Keratinocyte (primary cell): ENCODE measurements around the gene C2orf69. TPM values are rescaled to one million over a fixed set of nuclear protein-coding genes. Genes with fewer than 3 reads are reported as not detected.
A peak's percentile ranks its signal among the peaks of the same experiment; 100 is the strongest.

ENCODE experiments used
- DNase-seq: peaks from one replicate; pipeline ENCODE4 v3.0.0-alpha.2; 2011; ENCODE audit warnings: low read depth, missing footprints, low spot score
- FAIRE-seq: peaks from 2 replicates; lab custom pipeline; 2011; peaks lifted over from hg19 to GRCh38; lab: Jason Lieb, UNC
- H2AFZ ChIP-seq: 2 replicates; pipeline ENCODE4 v1.6.0; 2012; ENCODE audit warnings: low read length, control low read depth, inconsistent platforms; ENCODE audit not compliant: control insufficient read depth
- H3K27ac ChIP-seq: 2 replicates; pipeline ENCODE4 v1.5.1; 2011; ENCODE audit warnings: low read length; ENCODE audit not compliant: control insufficient read depth, insufficient read depth
- H3K27me3 ChIP-seq: 3 replicates; pipeline ENCODE4 v1.6.0; 2011; ENCODE audit warnings: low read length; ENCODE audit not compliant: control insufficient read depth, insufficient read depth; ENCODE audit errors: extremely low read depth
- H3K36me3 ChIP-seq, 2 experiments: 2 replicates in 1 of 2; 3 replicates in 1 of 2; pipeline ENCODE4 v1.5.1; 2011; ENCODE audit warnings: low read length in 2 of 2, mild to moderate bottlenecking in 1 of 2; ENCODE audit not compliant: control insufficient read depth in 2 of 2, insufficient read depth in 2 of 2; ENCODE audit errors: extremely low read depth in 1 of 2
- H3K4me1 ChIP-seq: 3 replicates; pipeline ENCODE4 v1.5.1; 2011; ENCODE audit warnings: low read length; ENCODE audit not compliant: control insufficient read depth, insufficient read depth; ENCODE audit errors: extremely low read depth
- H3K4me2 ChIP-seq: 3 replicates; pipeline ENCODE4 v1.6.0; 2011; ENCODE audit warnings: low read depth, low read length; ENCODE audit not compliant: control insufficient read depth, insufficient read depth; ENCODE audit errors: extremely low read depth
- H3K4me3 ChIP-seq, 3 experiments: fragments of 200-600 bp in 1 of 3; sonication (generic) in 1 of 3; 2 replicates in 2 of 3; 3 replicates in 1 of 3; pipeline ENCODE4 v1.5.1; 2011 to 2016; ENCODE audit warnings: low read length in 3 of 3, mild to moderate bottlenecking in 3 of 3, control low read depth in 2 of 3, inconsistent platforms in 1 of 3, low read depth in 1 of 3, mixed read lengths in 1 of 3, mixed run types in 1 of 3, moderate library complexity in 1 of 3; ENCODE audit not compliant: control insufficient read depth in 2 of 3, insufficient read depth in 2 of 3; ENCODE audit errors: extremely low read depth in 1 of 3
- H3K79me2 ChIP-seq: 2 replicates; pipeline ENCODE4 v1.6.0; 2012; ENCODE audit warnings: low read length; ENCODE audit not compliant: control insufficient read depth, insufficient read depth
- H3K9ac ChIP-seq: 3 replicates; pipeline ENCODE4 v1.6.0; 2011; ENCODE audit warnings: low read length; ENCODE audit not compliant: control insufficient read depth, insufficient read depth; ENCODE audit errors: extremely low read depth
- H3K9me1 ChIP-seq: 3 replicates; pipeline ENCODE4 v1.6.0; 2011; ENCODE audit warnings: low read length; ENCODE audit not compliant: control insufficient read depth, insufficient read depth; ENCODE audit errors: extremely low read depth
- H3K9me3 ChIP-seq: 2 replicates; pipeline ENCODE4 v1.5.1; 2012; ENCODE audit warnings: low read depth, low read length; ENCODE audit not compliant: control insufficient read depth
- H4K20me1 ChIP-seq: 3 replicates; pipeline ENCODE4 v1.6.0; 2011; ENCODE audit warnings: low read length; ENCODE audit not compliant: control insufficient read depth, insufficient read depth; ENCODE audit errors: extremely low read depth
- EZH2 ChIP-seq: IDR thresholded peaks from one replicate; pipeline ENCODE4 v1.6.1; 2012; ENCODE audit warnings: inconsistent platforms, mild to moderate bottlenecking, low read length, moderate library complexity
- dilution Hi-C: fragments of 300-500 bp; cut with MboI; formaldehyde crosslinking; loops from one replicate; pipeline ENCODE4 v1.7.0; 2020; ENCODE audit warnings: low sequenced_read_pairs; ENCODE audit not compliant: extremely low pct_ligation_motif_present
- polyA plus RNA-seq, 5 experiments: library from polyadenylated mRNA; depleted of rRNA in 3 of 5; stranded (reverse) in 3 of 5; stranded (forward) in 1 of 5; unstranded in 1 of 5; fragments of >200 nt; gene quantifications; 1 replicate in 1 of 5; 2 replicates in 3 of 5; 3 replicates in 1 of 5; pipeline versions ENCODE4 v1.2.1 to v1.2.3, GENCODE V29; 2011 to 2012; ENCODE audit warnings: missing spikeins in 2 of 5, low read depth in 1 of 5, low replicate concordance in 1 of 5
- TF ChIP-seq, protein P1 (sequence below), 3 experiments: IDR thresholded peaks in 1 of 3; conservative IDR thresholded peaks in 1 of 3; optimal IDR thresholded peaks in 1 of 3; 2 replicates in 2 of 3; 3 replicates in 1 of 3; pipeline versions ENCODE3 to v1.5.1; 2011; ENCODE audit warnings: low read length in 3 of 3, mild to moderate bottlenecking in 3 of 3, moderate library complexity in 2 of 3, control low read depth in 1 of 3, inconsistent platforms in 1 of 3; ENCODE audit not compliant: insufficient read depth in 2 of 3; ENCODE audit errors: extremely low read depth in 1 of 3

C2orf69 gene
- polyA plus RNA-seq, 1 donor (not counting 4 experiments of a cell fraction or from before 2014, with no cell fraction given): 8.6 TPM

DNA sequence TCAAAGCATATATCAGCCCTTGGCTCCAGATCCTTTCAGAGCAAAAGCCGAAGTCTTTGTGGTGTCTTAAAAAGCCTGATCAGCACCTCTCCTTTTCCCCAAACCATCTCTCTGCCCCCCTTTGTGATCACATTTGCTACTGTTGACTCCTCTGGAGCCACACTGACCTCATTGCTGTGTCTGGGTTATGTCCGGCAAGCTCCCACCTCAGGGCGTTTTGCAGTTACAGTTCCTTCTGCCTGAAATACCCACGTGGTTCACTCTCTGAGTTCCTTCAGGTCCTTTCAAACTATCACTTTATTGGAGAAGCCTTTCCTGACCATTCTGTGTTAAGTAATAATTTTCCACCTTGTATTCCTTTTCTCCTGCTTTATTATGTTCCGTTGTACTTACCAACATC is 11.8 kb downstream of the C2orf69 start:
- FAIRE-seq: peak; percentile 26

DNA sequence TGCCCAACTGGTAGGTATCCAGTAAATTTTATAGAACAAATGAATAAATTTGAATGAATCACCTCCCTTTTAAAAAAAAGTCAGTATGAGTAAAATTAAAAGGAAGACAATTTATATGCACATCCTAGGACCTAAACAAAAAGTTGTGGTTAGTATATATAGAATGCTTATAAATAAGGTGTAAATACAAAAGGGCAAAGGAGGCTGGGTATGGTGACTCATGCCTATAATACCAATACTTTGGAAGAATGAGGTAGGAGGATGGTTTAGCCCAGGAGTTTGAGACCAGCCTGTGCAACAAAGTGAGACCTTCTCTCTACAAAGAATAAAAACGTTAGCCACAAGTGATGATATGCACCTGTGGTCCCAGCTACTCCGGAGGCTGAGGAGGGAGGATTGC is 12.8 kb downstream of the C2orf69 start:
- dilution Hi-C loops: no loop called here
- H2AFZ ChIP-seq: no peak overlapping the region
- peaks cover 49% of the 10 kb centered on the region for H3K79me2 ChIP-seq
- no peaks in the 10 kb centered on the region for H3K27me3 ChIP-seq
- no peaks in the 10 kb centered on the region for H3K9me3 ChIP-seq
- no peak for TF ChIP-seq EZH2
- TF ChIP-seq, protein P1, sequence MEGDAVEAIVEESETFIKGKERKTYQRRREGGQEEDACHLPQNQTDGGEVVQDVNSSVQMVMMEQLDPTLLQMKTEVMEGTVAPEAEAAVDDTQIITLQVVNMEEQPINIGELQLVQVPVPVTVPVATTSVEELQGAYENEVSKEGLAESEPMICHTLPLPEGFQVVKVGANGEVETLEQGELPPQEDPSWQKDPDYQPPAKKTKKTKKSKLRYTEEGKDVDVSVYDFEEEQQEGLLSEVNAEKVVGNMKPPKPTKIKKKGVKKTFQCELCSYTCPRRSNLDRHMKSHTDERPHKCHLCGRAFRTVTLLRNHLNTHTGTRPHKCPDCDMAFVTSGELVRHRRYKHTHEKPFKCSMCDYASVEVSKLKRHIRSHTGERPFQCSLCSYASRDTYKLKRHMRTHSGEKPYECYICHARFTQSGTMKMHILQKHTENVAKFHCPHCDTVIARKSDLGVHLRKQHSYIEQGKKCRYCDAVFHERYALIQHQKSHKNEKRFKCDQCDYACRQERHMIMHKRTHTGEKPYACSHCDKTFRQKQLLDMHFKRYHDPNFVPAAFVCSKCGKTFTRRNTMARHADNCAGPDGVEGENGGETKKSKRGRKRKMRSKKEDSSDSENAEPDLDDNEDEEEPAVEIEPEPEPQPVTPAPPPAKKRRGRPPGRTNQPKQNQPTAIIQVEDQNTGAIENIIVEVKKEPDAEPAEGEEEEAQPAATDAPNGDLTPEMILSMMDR (optimal IDR thresholded peaks at IDR 0.05 in 1 of 3, IDR thresholded peaks at IDR 0.05 in 1 of 3, conservative IDR thresholded peaks at IDR 0.05 in 1 of 3; ENCODE audit: extremely low read depth in 1 of 3, insufficient read depth in 2 of 3, low read length in 3 of 3): no peak
- no peak overlapping the region for H3K27ac ChIP-seq
- no peak overlapping the region for H3K9ac ChIP-seq
- no peaks in the 10 kb centered on the region for H4K20me1 ChIP-seq
- no peaks in the 10 kb centered on the region for H3K4me1 ChIP-seq
- no peak overlapping the region for H3K4me3 ChIP-seq
- no peak overlapping the region for H3K4me2 ChIP-seq
- H3K36me3 ChIP-seq: peaks cover 4 to 6% of the 10 kb centered on the region in 2 experiments
- H3K9me1 ChIP-seq: no peaks in the 10 kb centered on the region
- no peak for FAIRE-seq
- no peak for DNase-seq

More for the DNA sequence above, 11.8 kb downstream of the C2orf69 start:
- Histone ChIP-seq H3K79me2 (peaks cover 57% of the 10 kb centered on the region), H3K27me3 (no peaks in the 10 kb centered on the region), H4K20me1 (no peaks in the 10 kb centered on the region), H3K9me3 (no peaks in the 10 kb centered on the region), H3K4me3 (no peak overlapping the region), H3K27ac (no peak overlapping the region), H3K9ac (no peak overlapping the region), H3K4me1 (no peaks in the 10 kb centered on the region), H2AFZ (no peak overlapping the region), H3K36me3 (peaks cover 4 to 6% of the 10 kb centered on the region in 2 experiments), H3K4me2 (no peak overlapping the region), H3K9me1 (no peaks in the 10 kb centered on the region)
- dilution Hi-C loops: no loop called here
- no peak for TF ChIP-seq EZH2
- TF ChIP-seq, protein P1 (optimal IDR thresholded peaks at IDR 0.05 in 1 of 3, IDR thresholded peaks at IDR 0.05 in 1 of 3, conservative IDR thresholded peaks at IDR 0.05 in 1 of 3; ENCODE audit: extremely low read depth in 1 of 3, insufficient read depth in 2 of 3, low read length in 3 of 3): no peak
- no peak for DNase-seq
